ACHN (cell line): ENCODE measurements around the gene ACACA.
A peak's percentile ranks its signal among the peaks of the same experiment; 100 is the strongest.

Experiments
- DNase-seq: peaks from one replicate; pipeline ENCODE4 v3.0.0-alpha.2; 2015
- in situ Hi-C: cut with HindIII; loops from 2 replicates; pipeline ENCODE4 v1.10.0; 2017; ENCODE audit warnings: low sequenced_read_pairs, low pct_ligation_motif_present, low pct_unique_long_range_greater_than_20kb

Gene ACACA

DNA sequence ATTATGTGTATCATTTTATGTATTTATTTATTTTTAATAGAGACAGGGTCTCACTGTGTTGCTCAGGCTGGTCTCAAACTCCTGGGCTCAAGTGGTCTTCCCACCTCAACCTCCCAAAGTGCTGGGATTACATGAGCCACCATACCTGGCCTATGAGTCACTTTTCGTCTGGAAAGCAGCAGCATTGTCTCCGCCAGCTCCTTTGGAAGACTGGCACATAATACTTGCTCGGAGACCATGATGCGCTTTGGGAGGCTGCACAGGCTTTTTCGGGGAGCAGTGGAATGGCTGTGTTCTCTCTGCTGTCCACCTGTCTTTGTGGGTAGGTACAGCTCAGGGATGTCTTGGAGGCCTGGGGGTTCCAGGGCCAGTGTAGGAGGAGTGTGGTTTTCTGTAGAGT, 355.7 kb downstream of the ACACA start:
- no peak for DNase-seq
- in situ Hi-C loops = no loop called here

DNA sequence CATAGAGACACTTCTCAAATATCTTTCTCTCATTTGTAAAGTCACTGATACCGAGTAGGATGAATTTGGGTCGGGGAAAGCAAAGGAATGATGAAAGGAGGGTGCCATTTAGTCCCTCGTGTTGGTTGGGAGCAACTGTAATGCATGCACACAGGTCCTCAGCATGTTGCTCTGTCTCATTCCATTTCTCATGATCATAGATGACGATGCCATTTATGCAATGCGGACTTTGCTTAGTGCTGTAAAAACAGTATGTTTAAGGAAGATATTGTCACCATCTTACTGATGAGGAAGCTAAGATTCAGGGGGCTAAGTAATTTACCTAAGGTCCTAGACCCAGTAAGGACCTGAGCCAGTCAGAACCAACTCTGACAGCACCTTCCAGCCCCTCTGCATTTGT, 357.8 kb downstream of the ACACA start:
- in situ Hi-C loops = no loop called here

DNA sequence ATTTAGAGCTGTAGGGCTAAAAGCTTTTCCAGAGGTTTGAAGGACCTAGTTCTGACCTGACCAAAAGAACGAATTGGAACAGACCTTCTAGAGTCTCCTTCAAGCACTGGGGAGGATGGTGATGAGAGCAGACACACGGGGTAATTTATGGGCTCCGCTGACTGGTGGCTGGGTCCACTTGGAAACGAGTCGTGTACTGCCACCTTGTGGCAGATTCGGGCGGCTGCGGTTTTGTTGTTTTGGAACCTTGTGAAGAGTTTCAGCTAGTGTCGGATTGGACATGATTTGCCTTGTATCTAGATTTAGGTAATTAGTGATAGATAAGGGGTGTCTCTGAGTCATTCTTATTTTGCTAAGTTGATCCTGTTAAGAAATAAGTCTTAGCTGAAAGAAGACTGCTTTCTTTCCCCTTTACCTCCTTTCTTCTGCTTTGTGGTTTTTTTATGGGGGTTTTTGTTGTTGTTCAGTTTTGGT, 359.0 kb downstream of the ACACA start:
- peak; percentile 85 for DNase-seq
- in situ Hi-C loops = no loop called here

More for the DNA sequence above, 357.8 kb downstream of the ACACA start:
- DNase-seq = no peak

DNA sequence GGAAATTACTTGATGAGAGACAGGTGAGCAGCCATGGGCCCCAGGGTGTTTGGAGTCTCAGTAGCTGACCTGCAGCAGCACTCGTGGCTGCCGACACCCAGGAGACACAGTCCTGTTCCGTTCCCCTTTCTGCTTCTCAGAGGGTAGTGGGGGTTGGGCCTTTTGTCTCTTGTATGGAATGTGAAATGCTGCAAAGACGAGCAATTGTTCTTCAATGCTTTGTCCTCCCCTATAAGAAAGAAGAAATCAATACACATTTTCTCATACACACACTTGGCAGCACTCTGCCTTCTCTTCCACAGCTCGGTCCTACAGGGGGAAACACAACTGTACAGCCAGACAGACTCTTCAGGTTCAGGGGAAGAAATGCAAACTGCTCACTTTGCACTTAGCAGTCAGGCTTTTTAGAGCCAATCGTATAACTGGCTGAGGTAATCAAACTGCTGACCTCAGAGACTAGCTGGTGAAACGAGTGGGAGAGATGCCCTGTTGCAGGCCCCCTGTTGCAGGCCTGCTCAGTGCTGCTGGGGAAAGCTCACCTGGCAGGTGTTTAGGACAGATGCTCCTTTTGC, 361.2 kb downstream of the ACACA start:
- DNase-seq = no peak
- in situ Hi-C loops = no loop called here

DNA sequence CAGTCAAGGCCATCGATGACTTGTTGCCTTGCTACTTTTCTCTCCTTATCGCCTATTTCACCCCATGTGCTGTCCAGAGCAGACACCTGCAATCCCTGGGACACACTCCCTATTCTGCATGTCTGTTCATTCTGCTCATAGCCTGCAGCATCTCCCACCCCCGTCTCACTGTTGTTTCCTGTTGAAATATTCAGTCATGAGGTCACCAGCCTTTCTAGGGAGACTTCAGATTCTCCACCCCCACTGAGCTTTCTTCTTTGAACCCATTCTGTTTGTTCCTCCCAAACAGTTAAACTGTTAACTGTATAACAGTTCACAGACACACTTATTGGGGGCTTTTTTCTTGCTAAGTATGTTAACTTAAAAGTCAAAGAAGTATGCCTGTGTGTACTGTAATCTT, 363.4 kb downstream of the ACACA start:
- in situ Hi-C loops = no loop called here
- DNase-seq = no peak

DNA sequence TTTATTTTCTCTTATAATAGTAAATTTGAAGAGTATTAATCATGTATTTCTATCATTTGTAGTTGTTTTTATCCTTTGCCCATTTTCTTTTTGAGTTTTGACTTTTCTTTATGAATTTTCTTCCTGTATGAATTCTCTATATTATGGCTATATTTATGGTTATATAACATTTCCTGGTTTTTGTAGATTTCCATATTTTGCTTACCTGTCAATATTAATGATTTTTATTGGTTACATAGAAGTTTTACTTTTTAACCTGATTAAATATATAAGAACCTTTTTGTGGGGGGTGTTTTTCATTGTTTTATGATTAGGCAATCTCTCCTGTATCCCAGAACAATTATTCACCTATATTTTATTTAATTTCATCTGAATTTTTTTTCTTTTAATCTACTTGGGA, 364.7 kb downstream of the ACACA start:
- DNase-seq = no peak
- in situ Hi-C loops = no loop called here

DNA sequence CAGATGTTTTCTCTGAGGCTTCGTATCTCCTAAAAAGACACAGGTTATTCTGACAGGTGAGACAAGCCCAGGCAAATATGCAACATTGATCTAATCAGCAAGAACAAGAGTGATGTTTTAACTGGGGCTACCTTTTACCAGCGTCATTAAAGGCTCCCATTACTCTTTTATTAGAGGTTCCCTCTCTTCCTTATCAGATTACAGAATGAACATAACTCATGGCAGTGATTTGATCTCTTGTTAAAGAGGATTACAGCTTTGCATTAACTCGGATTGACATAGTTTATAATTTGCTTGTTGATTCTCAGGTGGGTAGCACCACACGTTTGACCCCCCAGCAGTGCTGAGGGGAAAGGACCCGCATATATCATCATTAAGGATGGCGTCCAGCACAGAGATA, 367.4 kb downstream of the ACACA start:
- in situ Hi-C loops = no loop called here
- DNase-seq = no peak

DNA sequence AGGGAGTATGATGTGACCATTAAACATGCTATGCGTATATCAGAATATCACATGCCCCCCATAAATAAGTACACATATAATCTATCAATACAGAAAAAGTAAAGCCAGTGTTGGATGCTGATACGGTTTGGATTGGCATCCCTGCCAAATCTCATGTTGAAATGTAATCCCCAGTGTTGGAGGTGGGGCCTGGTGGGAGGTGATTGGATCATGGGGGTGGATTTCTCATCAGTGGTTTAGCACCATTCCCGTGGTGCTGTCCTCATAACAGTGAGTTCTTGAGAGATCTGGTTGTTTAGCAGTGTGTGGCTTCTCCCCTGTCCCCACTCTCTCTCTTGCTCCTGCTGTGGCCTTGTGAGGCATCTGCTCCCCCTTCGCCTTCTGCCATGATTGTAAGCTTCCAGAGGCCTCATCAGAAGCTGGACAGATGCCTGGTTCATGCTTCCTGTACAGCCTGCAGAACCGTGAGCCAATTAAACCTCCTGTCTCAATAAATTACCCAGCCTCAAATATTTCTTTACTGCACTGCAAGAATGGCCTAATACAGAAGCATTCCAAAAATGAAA, 369.0 kb downstream of the ACACA start:
- in situ Hi-C loops = no loop called here
- no peak for DNase-seq
